Measurements from ENCODE around the gene PRKN.

- TF ChIP-seq, protein P1, sequence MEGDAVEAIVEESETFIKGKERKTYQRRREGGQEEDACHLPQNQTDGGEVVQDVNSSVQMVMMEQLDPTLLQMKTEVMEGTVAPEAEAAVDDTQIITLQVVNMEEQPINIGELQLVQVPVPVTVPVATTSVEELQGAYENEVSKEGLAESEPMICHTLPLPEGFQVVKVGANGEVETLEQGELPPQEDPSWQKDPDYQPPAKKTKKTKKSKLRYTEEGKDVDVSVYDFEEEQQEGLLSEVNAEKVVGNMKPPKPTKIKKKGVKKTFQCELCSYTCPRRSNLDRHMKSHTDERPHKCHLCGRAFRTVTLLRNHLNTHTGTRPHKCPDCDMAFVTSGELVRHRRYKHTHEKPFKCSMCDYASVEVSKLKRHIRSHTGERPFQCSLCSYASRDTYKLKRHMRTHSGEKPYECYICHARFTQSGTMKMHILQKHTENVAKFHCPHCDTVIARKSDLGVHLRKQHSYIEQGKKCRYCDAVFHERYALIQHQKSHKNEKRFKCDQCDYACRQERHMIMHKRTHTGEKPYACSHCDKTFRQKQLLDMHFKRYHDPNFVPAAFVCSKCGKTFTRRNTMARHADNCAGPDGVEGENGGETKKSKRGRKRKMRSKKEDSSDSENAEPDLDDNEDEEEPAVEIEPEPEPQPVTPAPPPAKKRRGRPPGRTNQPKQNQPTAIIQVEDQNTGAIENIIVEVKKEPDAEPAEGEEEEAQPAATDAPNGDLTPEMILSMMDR (conservative IDR thresholded peaks at IDR 0.05; ENCODE audit: low read depth, low read length), result no peak
- no peak for TF ChIP-seq EZH2 (IDR thresholded peaks at IDR 0.05; ENCODE audit: borderline replicate concordance, low read depth, low read length, poor library complexity, severe bottlenecking)
Measured at GRCh38 chr6:161305860-161306259, 1421.7 kb downstream of the PRKN start.

All from A673 (cell line).